ENCODE measurements around the gene TUBA1B.
"Not testable (repeated sequence)": the region's sequence is repeated elsewhere in the genome, so short reads cannot be mapped to it uniquely, and the experiment has no call there.

TUBA1B gene

GRCh38 chr12:49154221-49154620 lies 23.0 kb upstream of the TUBA1B start:
- TF ChIP-seq CTCF (IDR thresholded peaks at IDR 0.05; ENCODE audit: low read depth, low read length), result no peak
- H3K4me3 ChIP-seq (ENCODE audit: low read depth, low read length), result no peak overlapping the region

- TF ChIP-seq CTCF (IDR thresholded peaks at IDR 0.05; ENCODE audit: low read depth, low read length), result no peak
- no peak overlapping the region for H3K4me3 ChIP-seq (ENCODE audit: low read depth, low read length)
Observed at GRCh38 chr12:49147384-49147783, 16.2 kb upstream of the TUBA1B start.

GRCh38 chr12:49146406-49146805 lies 15.2 kb upstream of the TUBA1B start:
- no peak for TF ChIP-seq CTCF (IDR thresholded peaks at IDR 0.05; ENCODE audit: low read depth, low read length)
- H3K4me3 ChIP-seq (ENCODE audit: low read depth, low read length), result no peak overlapping the region

GRCh38 chr12:49144384-49144783 lies 13.2 kb upstream of the TUBA1B start:
- H3K4me3 ChIP-seq (ENCODE audit: low read depth, low read length), result no peak overlapping the region
- no peak for TF ChIP-seq CTCF (IDR thresholded peaks at IDR 0.05; ENCODE audit: low read depth, low read length)

GRCh38 chr12:49138999-49139398 lies 7.8 kb upstream of the TUBA1B start:
- TF ChIP-seq CTCF (IDR thresholded peaks at IDR 0.05; ENCODE audit: low read depth, low read length), result no peak
- no peak overlapping the region for H3K4me3 ChIP-seq (ENCODE audit: low read depth, low read length)

- H3K4me3 ChIP-seq (ENCODE audit: low read depth, low read length), result no peak overlapping the region
- no peak for TF ChIP-seq CTCF (IDR thresholded peaks at IDR 0.05; ENCODE audit: low read depth, low read length)
Observed at GRCh38 chr12:49138587-49138986, 7.4 kb upstream of the TUBA1B start.

GRCh38 chr12:49137476-49137875 lies 6.3 kb upstream of the TUBA1B start:
- TF ChIP-seq CTCF (IDR thresholded peaks at IDR 0.05; ENCODE audit: low read depth, low read length), result no peak
- no peak overlapping the region for H3K4me3 ChIP-seq (ENCODE audit: low read depth, low read length)

GRCh38 chr12:49136997-49137396 lies 5.8 kb upstream of the TUBA1B start:
- not testable (repeated sequence) for H3K4me3 ChIP-seq (ENCODE audit: low read depth, low read length)
